ENCODE measurements around the gene TUB.

The TUB gene

DNA sequence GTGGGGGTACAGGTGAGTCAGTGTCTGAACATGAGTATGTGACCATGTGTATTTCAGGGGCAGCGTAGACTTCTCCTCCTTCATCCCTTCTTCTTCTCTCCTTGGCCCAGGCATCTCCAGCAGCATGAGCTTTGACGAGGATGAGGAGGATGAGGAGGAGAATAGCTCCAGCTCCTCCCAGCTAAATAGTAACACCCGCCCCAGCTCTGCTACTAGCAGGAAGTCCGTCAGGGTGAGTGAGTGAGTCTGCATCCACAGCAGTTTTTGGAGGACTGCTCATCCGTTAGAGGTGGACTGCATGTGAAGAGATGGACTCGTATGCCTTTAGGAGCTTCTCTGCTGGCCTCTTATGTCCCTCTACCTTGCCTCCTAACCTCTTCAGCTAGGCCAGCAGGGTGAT is 15.6 kb downstream of the TUB start:
- Histone ChIP-seq H3K27me3 (replicated peaks) (no peaks in the 10 kb centered on the region), H3K36me3 (replicated peaks) (no peaks in the 10 kb centered on the region), H3K27ac (no peak overlapping the region), H3K4me3 (ENCODE audit: low read depth, low read length) (no peak overlapping the region)
- in situ Hi-C loops (cut with HindIII; ENCODE audit: low pct_ligation_motif_present, low sequenced_read_pairs) = no loop called here
- TF ChIP-seq, protein P1, sequence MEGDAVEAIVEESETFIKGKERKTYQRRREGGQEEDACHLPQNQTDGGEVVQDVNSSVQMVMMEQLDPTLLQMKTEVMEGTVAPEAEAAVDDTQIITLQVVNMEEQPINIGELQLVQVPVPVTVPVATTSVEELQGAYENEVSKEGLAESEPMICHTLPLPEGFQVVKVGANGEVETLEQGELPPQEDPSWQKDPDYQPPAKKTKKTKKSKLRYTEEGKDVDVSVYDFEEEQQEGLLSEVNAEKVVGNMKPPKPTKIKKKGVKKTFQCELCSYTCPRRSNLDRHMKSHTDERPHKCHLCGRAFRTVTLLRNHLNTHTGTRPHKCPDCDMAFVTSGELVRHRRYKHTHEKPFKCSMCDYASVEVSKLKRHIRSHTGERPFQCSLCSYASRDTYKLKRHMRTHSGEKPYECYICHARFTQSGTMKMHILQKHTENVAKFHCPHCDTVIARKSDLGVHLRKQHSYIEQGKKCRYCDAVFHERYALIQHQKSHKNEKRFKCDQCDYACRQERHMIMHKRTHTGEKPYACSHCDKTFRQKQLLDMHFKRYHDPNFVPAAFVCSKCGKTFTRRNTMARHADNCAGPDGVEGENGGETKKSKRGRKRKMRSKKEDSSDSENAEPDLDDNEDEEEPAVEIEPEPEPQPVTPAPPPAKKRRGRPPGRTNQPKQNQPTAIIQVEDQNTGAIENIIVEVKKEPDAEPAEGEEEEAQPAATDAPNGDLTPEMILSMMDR (IDR thresholded peaks at IDR 0.05; ENCODE audit: low read depth, low read length, missing control alignments) = no peak
- no peak for DNase-seq

DNA sequence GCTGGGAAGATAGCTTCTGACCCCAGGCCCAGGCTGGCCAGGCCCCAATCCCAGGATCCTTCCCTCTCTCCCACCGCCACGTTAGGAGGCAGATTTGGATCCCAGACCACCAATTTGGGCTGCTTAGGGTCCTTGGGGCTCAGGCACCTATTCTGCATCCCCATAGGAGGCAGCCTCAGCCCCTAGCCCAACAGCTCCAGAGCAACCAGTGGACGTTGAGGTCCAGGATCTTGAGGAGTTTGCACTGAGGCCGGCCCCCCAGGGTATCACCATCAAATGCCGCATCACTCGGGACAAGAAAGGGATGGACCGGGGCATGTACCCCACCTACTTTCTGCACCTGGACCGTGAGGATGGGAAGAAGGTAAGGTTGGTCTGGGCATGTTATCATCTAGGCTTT is 16.1 kb downstream of the TUB start:
- H3K4me3 ChIP-seq (ENCODE audit: low read depth, low read length) = no peak overlapping the region
- no peaks in the 10 kb centered on the region for H3K27me3 ChIP-seq (replicated peaks)
- no peaks in the 10 kb centered on the region for H3K36me3 ChIP-seq (replicated peaks)
- no peak overlapping the region for H3K27ac ChIP-seq
- in situ Hi-C loops (cut with HindIII; ENCODE audit: low pct_ligation_motif_present, low sequenced_read_pairs) = no loop called here
- TF ChIP-seq, protein P1 (IDR thresholded peaks at IDR 0.05; ENCODE audit: low read depth, low read length, missing control alignments) = no peak
- no peak for DNase-seq

DNA sequence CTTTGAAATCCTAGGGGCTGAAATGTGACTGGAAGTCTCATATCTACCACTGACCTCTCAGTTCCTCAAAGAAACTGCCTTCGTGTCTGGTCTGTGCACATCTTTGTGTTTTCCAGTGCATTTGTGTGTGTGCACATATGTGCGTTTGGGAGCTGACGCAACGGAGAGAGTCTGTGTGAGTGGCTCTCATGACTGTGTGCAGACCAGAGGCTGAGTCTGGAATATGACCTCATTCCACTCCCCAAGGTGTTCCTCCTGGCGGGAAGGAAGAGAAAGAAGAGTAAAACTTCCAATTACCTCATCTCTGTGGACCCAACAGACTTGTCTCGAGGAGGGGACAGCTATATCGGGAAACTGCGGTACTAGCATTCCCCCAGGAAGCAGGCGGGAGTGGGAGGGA is 16.5 kb downstream of the TUB start:
- Histone ChIP-seq H3K4me3 (ENCODE audit: low read depth, low read length) (no peak overlapping the region), H3K36me3 (replicated peaks) (no peaks in the 10 kb centered on the region), H3K27me3 (replicated peaks) (no peaks in the 10 kb centered on the region), H3K27ac (no peak overlapping the region)
- TF ChIP-seq, protein P1 (IDR thresholded peaks at IDR 0.05; ENCODE audit: low read depth, low read length, missing control alignments) = no peak
- DNase-seq = no peak
- in situ Hi-C loops (cut with HindIII; ENCODE audit: low pct_ligation_motif_present, low sequenced_read_pairs) = no loop called here

DNA sequence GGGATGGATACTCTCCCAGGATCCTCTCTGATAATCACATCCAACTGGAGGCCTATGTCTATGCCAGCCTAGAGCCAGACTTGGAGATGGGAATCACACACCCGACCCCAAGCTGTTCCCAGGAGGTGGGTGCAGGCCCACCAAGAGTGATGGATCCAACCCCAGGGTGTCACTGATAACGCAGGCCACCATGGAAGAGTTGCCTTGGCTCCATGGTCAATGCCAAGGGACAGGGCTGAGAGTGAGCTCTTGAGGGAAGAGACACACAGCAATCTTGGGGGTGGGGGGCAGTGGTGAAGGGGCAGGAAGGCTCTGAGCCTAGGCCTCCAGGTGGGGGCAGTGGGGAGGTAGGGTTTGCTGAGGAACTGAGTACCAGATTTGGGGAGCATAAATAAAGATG is 16.9 kb downstream of the TUB start:
- Histone ChIP-seq H3K27ac (no peak overlapping the region), H3K27me3 (replicated peaks) (no peaks in the 10 kb centered on the region), H3K36me3 (replicated peaks) (no peaks in the 10 kb centered on the region), H3K4me3 (ENCODE audit: low read depth, low read length) (no peak overlapping the region)
- in situ Hi-C loops (cut with HindIII; ENCODE audit: low pct_ligation_motif_present, low sequenced_read_pairs) = no loop called here
- DNase-seq = no peak
- TF ChIP-seq, protein P1 (IDR thresholded peaks at IDR 0.05; ENCODE audit: low read depth, low read length, missing control alignments) = no peak

DNA sequence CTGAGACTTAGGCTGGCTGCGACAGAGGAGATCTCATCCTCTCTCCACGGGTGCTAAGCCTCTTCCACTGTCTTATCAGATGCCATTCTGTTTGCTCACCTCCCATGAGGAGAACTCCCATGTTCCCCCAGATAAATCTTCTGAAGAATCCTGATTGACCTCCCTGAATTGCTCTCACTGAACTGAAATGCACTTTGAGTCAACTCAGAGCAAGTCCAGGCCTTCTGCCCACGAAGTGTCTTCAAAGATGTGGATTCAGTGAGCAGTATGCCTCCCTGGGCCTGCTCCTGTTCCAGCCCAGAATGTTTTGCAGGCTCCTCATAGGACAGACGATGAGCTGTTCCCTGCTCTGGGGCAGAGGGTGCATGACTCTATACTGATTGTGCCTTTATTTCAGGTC is 17.4 kb downstream of the TUB start:
- no peak overlapping the region for H3K27ac ChIP-seq
- no peaks in the 10 kb centered on the region for H3K27me3 ChIP-seq (replicated peaks)
- H3K4me3 ChIP-seq (ENCODE audit: low read depth, low read length) = no peak overlapping the region
- peak; percentile 41 for DNase-seq
- no peaks in the 10 kb centered on the region for H3K36me3 ChIP-seq (replicated peaks)
- TF ChIP-seq, protein P1 (IDR thresholded peaks at IDR 0.05; ENCODE audit: low read depth, low read length, missing control alignments) = no peak
- in situ Hi-C loops (cut with HindIII; ENCODE audit: low pct_ligation_motif_present, low sequenced_read_pairs) = no loop called here

DNA sequence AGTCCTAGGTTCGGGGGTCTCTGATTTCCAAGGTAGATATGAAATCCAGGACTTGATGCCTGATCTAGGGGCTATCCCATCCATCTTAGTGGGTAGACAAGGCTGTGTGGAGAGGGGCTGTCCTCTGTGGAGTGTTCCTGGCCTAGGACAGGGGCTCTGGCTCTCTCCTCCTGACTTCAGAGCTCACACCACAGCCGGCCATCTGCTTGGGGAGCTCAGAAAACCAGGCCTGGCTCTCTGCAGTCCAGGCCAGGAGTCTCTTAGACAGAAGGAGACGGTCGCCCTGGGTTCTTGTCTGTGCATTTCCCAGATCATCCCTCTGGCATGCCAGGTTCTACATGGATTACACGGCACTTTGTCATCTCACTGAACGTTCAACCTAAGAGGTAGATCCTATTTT is 17.9 kb downstream of the TUB start:
- TF ChIP-seq, protein P1 (IDR thresholded peaks at IDR 0.05; ENCODE audit: low read depth, low read length, missing control alignments) = no peak
- Histone ChIP-seq H3K27ac (no peak overlapping the region), H3K4me3 (ENCODE audit: low read depth, low read length) (no peak overlapping the region), H3K36me3 (replicated peaks) (no peaks in the 10 kb centered on the region), H3K27me3 (replicated peaks) (no peaks in the 10 kb centered on the region)
- DNase-seq = peak; percentile 25
- in situ Hi-C loops (cut with HindIII; ENCODE audit: low pct_ligation_motif_present, low sequenced_read_pairs) = no loop called here
